ENCODE data around the gene SLC18A3.

The SLC18A3 gene

DNA sequence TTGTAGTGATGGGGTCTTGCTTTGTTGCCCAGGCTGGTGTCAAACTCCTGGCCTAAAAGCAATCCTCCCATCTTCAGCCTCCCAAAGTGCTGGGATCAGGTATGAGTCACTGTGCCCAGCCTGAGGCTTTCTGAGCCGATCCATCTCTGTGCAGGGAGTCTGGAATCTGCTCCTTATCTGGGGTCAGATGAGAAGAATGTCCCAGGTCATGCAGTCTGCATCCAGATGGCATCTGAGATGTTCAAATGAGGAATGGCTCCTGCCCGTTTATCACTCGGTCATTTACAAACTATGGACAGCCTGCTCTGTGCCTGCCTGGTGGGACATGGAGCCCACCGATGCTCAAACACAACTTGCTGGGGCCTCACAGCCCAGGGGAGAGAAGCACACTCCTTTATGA lies 11.1 kb upstream of the SLC18A3 start:
- no peak for DNase-seq (ENCODE audit: low read depth in 1 of 2, low spot score in 1 of 2)
- in situ Hi-C loops (cut with HindIII; ENCODE audit: low pct_unique_long_range_greater_than_20kb, low sequenced_read_pairs): no loop called here
- no peak for TF ChIP-seq JUND (IDR thresholded peaks at IDR 0.05; ENCODE audit: low read depth)

DNA sequence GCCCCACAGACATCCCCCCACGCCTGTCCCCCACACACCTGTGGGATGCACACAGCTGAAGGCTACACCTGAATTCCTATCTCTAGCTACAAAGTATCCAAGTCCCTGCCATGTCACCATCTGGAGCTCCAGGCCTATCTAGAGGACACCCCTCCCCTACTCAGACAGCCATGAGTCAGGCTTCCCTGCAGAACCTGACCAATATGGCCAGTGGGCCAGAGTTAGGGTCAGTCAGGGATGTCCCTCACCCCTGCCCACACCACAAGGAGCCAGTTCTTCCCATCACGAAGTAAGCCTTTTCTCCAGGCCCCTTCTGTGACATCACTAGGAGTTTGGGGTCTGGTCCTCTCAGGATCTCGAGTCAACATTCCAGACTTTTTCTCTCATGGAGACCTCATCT lies 10.6 kb upstream of the SLC18A3 start:
- in situ Hi-C loops (cut with HindIII; ENCODE audit: low pct_unique_long_range_greater_than_20kb, low sequenced_read_pairs): no loop called here
- TF ChIP-seq JUND (IDR thresholded peaks at IDR 0.05; ENCODE audit: low read depth): no peak
- DNase-seq (ENCODE audit: low read depth in 1 of 2, low spot score in 1 of 2): no peak

DNA sequence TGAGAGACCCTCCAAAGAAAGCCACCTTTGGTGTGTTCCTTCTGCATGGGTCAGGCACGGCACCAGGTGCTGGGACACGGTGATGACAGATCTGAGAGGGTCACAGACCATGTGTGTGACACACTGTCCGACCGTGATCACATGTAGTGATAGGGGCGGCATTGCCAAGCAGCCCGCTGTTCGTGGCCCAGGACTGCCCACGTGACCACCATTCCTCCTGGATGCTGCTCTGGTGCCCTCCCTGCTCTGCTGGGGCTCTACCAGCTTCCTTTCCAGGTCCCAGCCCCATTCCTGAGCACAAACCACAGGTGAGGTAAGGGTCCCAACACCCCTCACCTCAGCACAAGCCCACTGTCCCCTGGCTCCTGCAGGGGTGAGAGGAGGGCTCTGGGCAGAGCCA lies 10.1 kb upstream of the SLC18A3 start:
- TF ChIP-seq JUND (IDR thresholded peaks at IDR 0.05; ENCODE audit: low read depth): no peak
- DNase-seq (ENCODE audit: low read depth in 1 of 2, low spot score in 1 of 2): no peak
- in situ Hi-C loops (cut with HindIII; ENCODE audit: low pct_unique_long_range_greater_than_20kb, low sequenced_read_pairs): no loop called here

DNA sequence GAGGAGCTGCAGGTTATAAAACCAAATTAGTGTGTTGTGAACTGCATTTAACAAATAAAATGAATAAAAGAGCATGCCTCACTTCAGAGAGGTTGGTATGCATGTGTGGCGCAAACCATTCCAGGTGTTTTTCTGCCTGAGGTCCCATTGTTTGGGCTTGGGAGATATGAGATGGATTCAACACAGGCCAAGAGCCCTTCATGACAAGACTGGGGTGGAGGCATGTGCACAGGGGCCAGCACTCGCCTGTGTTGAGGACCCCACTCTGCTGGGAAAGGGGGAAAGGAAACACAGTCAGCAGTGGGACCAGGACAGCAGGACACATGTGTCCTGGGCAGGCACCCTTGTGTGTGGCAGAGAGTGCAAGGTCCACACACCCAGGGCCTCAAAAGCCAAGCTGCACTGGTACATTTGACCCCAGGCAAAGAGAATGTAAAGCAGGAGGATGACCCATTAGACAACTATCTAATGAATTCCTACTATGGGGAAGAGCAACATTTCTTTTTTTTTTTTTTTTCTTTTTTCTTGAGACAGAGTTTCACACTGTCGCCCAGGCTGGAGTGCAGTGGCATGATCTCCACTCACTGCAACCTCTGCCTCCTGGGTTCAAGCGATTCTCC lies 9.2 kb upstream of the SLC18A3 start:
- TF ChIP-seq JUND (IDR thresholded peaks at IDR 0.05; ENCODE audit: low read depth): no peak
- no peak for DNase-seq (ENCODE audit: low read depth in 1 of 2, low spot score in 1 of 2)
- in situ Hi-C loops (cut with HindIII; ENCODE audit: low pct_unique_long_range_greater_than_20kb, low sequenced_read_pairs): no loop called here

DNA sequence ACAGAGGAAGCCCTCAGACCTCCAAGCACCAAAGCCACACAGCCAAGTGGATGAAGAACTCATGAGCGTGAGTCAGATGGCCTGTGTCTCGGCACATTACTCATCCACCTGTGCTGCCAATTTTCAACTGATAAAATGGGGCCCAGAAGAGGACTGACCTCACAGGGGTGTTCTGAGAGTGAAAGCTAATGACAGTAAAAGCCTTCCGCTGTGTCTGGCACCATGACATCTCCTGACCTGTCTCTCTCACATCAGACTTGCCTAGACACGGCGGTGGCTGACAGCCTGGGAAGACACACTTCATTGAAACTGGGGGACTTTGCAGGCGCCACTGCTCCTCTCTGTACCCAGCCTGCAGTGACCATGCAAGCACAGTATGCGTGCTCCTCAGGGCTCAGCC lies 8.3 kb upstream of the SLC18A3 start:
- in situ Hi-C loops (cut with HindIII; ENCODE audit: low pct_unique_long_range_greater_than_20kb, low sequenced_read_pairs): no loop called here
- no peak for TF ChIP-seq JUND (IDR thresholded peaks at IDR 0.05; ENCODE audit: low read depth)
- no peak for DNase-seq (ENCODE audit: low read depth in 1 of 2, low spot score in 1 of 2)

DNA sequence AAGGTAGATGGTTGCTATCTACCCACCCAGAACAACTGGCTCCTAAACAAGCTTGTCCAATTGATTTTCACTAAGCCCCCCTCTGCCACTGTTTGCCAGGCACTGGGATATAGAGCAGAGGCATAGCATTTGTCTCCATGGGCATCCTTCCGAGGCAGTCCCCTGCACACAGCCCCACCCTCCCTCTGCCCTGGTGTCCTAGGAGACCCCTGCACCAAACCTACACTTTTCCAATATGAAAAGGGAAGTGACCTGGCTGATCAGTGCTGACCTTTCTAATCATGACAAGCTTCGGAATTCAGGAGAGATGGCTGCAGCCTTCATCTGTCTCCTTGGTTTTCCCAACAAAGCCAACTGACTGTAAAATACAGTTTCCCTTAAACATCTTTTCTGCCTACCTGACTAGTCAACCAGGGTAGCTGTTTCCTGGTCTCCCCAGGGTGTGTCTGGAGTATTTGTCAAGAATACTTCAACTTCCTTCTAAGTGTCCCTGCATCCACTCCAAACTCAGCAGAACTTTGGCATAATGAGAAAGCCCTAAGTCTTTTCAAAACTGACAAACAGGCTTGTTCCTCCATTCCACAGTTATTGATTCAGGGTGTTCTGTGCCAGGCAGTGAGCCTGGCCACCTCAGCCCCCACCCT lies 7.6 kb upstream of the SLC18A3 start:
- DNase-seq (ENCODE audit: low read depth in 1 of 2, low spot score in 1 of 2): no peak
- in situ Hi-C loops (cut with HindIII; ENCODE audit: low pct_unique_long_range_greater_than_20kb, low sequenced_read_pairs): no loop called here
- TF ChIP-seq JUND (IDR thresholded peaks at IDR 0.05; ENCODE audit: low read depth): no peak

DNA sequence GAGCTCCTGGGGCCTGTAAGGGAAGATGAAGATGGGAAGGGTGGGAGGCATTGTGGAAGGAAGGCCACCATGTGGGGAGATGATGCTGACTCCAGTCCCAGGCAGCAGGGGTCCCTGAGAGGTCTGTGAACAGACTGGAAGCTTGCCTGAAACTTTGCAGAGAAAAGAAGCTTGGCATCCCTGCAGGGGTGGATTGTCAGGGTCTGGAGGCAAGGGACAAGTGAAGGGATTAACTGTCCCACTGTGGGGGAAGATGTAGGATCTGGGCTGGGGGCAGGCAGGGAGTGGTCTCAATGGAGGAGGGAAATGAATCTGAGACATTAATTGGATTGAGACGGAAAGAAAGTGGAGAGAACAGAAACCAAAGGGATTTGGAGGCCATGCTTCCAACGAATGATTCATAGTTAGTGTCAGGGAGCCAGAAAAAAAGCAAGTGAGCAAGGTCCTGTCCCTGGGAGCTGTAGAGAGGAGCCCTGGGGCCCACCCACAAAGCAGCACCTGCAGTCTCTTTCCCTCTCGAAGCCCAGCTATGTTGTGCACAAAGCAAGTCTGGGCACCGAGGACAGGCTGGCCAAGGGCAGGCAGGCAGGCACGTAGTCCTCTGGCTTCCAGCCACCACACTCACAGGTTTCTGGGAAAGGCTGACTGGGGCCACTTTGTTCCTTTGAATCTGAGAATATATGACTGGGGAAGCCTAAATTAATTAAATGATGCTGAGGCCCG lies 4.7 kb upstream of the SLC18A3 start:
- DNase-seq (ENCODE audit: low read depth in 1 of 2, low spot score in 1 of 2): no peak
- TF ChIP-seq JUND (IDR thresholded peaks at IDR 0.05; ENCODE audit: low read depth): no peak
- in situ Hi-C loops (cut with HindIII; ENCODE audit: low pct_unique_long_range_greater_than_20kb, low sequenced_read_pairs): no loop called here

DNA sequence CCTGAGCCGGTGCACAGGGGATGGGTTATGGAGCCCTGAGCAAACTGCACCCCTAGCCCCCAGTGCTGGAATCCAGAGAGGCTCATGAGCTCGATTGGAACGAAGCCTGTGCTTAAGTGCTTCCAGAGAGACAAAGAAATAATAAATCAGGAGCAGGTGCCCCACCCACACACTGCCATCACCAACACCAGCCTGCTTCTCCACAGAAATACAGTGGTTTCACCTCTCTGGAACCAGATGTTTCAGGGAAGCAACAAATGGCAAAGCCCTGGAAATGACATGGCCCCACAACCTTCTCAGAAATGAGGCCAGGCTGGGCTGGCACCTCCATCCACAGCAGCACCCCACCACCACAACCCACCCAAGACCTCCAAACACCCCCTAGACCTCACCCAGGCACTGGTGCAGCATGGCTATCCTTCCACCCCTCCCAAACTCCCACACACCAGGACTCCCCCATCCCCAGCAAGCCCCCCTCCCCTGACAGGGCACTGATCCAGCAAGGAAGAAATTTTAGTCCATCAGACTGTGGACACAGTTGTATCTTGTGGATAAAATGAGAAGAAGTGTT lies 4.1 kb upstream of the SLC18A3 start:
- TF ChIP-seq JUND (IDR thresholded peaks at IDR 0.05; ENCODE audit: low read depth): no peak
- DNase-seq (ENCODE audit: low read depth in 1 of 2, low spot score in 1 of 2): no peak
- in situ Hi-C loops (cut with HindIII; ENCODE audit: low pct_unique_long_range_greater_than_20kb, low sequenced_read_pairs): no loop called here

DNA sequence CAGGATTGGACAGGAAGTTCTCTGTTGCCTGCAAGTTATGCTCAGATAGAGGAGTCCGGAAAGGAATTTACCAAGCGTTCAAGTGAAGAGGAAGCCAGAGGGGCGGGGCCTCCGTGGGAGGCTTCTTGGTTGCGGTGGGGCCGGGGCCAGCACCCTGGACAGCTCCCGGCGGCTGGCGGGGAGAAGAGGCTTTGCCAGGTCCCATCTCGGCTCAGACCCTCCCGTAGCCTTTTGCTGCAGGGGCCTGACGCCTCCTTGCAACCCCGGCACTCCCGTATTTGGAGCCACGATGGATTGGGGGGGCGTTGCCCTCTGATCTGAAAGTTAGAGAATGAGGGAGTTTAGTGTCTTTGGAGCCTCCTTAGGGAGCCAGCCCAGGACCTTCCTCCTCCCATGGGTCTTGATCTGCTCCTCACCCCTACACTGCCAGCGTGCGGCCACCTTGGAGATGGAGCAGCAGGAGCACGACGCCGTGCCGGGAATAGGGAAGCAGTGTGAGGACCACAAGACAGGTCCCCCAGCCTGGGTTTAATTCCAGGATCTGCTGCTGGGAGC lies 3.1 kb upstream of the SLC18A3 start:
- in situ Hi-C loops (cut with HindIII; ENCODE audit: low pct_unique_long_range_greater_than_20kb, low sequenced_read_pairs): no loop called here
- TF ChIP-seq JUND (IDR thresholded peaks at IDR 0.05; ENCODE audit: low read depth): no peak
- peak; percentile 76 to 84 for DNase-seq (ENCODE audit: low read depth in 1 of 2, low spot score in 1 of 2)

DNA sequence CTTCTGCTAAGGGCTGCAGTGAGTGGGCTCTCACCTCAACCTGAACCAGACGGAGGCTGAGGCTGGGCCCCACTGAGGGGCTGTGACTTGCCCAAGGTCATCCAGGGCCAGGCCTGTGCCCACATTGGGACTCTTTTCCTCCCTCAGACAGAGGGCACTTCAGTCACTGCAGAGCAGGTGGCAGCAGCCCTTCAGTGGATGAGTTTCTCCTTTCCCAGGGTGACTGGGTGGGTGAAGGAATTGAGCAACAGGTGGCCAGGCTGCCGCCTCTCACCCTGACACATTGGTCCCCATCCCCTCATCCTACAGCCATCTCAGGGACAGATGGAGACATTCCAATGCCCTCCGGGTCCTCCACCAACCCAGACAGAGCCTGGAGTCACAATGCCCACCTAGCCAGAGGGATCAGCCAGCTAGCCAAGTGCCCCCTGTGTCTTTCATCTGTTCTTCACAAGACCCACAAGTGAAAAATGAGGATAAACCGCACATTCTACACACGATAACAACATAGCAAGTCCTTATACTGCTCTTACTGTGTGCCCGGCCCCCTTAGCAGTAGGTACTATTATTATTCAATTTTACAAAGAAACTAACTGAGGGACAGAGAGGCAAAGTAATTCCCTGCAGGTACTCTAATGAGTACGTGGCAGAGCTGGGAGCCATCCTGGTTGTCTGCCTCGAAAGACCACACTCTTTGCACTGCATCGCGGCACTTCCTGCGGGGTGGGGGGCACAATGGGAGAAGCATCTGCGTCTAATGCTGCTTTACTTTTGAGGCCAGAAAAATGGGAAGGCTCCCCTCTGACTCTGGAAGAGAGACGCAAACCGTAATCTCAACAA lies 1.7 kb upstream of the SLC18A3 start:
- TF ChIP-seq JUND (IDR thresholded peaks at IDR 0.05; ENCODE audit: low read depth): no peak
- DNase-seq (ENCODE audit: low read depth in 1 of 2, low spot score in 1 of 2): no peak
- in situ Hi-C loops (cut with HindIII; ENCODE audit: low pct_unique_long_range_greater_than_20kb, low sequenced_read_pairs): no loop called here

DNA sequence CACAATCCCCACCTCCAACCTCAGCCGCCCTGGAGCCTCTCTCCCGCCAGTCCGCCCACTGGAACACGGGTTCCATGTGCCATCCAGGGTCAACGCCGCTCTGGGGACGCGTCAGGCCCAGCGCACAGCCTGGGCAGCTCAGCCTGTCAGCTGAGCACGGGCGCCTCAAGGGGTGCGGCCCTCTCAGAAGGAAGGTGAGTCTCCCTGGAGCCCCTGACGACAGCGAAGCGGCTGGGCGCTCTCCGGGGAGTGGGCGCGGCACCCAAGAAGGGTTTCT lies 1.2 kb upstream of the SLC18A3 start:
- no peak for TF ChIP-seq JUND (IDR thresholded peaks at IDR 0.05; ENCODE audit: low read depth)
- in situ Hi-C loops (cut with HindIII; ENCODE audit: low pct_unique_long_range_greater_than_20kb, low sequenced_read_pairs): no loop called here

More for the DNA sequence above, 1.2 kb upstream of the SLC18A3 start:
- no peak for DNase-seq (ENCODE audit: low read depth in 1 of 2, low spot score in 1 of 2)
